BE2C (cell line): ENCODE measurements around the gene DNAH10.

Experiments used
- DNase-seq: peaks from one replicate; pipeline ENCODE4 v3.0.0-alpha.2; 2020
- H3K27me3 ChIP-seq: fragments of 250-450 bp; sonication (Bioruptor Pico); 2 replicates; pipeline ENCODE4 v1.5.1; 2020; ENCODE audit warnings: mild to moderate bottlenecking
- H3K36me3 ChIP-seq: fragments of 250-450 bp; sonication (Bioruptor Pico); 2 replicates; pipeline ENCODE4 v1.5.1; 2020; ENCODE audit warnings: mild to moderate bottlenecking
- H3K4me1 ChIP-seq: fragments of 250-450 bp; sonication (Bioruptor Pico); 2 replicates; pipeline ENCODE4 v1.5.1; 2020
- H3K4me3 ChIP-seq: 2 replicates; pipeline ENCODE4 v1.5.1; 2011; ENCODE audit warnings: low read depth, low read length
- H3K9me3 ChIP-seq: fragments of 250-450 bp; sonication (Bioruptor Pico); 2 replicates; pipeline ENCODE4 v1.5.1; 2020
- CTCF ChIP-seq: IDR thresholded peaks from 2 replicates; pipeline ENCODE4 v1.5.1; 2012; ENCODE audit warnings: mild to moderate bottlenecking, low read depth, low read length

Gene DNAH10

DNA sequence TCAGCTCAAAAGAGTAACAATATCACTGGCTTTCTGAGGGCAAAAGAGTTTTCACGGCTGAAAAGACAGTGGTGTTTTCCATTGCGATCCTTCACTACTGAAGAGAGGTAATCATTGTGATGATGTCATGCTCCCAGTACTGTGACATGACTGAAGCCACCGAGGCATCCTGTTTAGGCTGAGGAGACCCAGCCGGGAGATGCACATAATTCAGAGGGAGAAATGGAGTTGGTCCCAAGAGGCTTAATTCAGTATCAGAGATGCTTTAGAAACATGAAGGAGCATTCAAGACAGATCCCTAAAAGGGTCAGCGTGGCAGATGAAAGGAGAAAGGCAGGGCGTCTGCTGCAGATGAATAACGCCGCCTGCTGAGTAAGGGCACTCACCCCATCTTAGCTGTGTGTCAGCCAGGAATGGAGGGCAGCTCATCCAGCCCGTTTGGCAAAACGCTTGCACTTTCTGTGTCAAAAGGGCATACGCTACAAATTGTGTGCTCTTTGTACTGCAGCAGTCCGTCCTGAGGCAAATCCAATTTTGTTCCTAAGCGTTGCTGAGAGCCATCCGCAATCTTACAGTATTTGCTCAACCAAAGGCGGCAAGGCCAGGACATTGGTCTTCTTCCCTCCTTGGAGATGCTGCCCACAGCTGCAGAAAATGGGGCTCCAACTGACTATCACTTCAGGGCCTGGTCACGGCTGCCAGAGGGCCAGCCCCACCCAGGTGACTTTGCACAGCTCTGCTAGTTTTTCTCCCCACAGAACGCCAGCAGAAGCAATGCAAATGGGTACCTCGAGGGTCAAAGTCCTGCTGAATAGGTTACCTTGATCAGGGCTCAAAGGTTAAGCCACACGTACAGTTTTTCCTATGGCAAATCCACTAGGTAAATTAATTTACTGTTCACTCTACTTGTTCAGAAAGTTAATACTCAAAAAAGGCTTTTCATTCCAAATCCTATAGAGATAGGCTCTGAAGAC is 187.0 kb downstream of the DNAH10 start:
- H3K27me3 ChIP-seq = no peaks in the 10 kb centered on the region
- H3K4me3 ChIP-seq = no peak overlapping the region
- H3K36me3 ChIP-seq = no peaks in the 10 kb centered on the region
- no peaks in the 10 kb centered on the region for H3K4me1 ChIP-seq
- H3K9me3 ChIP-seq = no peaks in the 10 kb centered on the region
- DNase-seq = no peak
- no peak for TF ChIP-seq CTCF

GRCh38 chr12:123949770-123950165 is 187.7 kb downstream of the DNAH10 start:
- Histone ChIP-seq H3K9me3 (no peaks in the 10 kb centered on the region), H3K27me3 (no peaks in the 10 kb centered on the region), H3K36me3 (no peaks in the 10 kb centered on the region), H3K4me3 (no peak overlapping the region), H3K4me1 (no peaks in the 10 kb centered on the region)
- TF ChIP-seq CTCF = no peak
- DNase-seq = no peak

GRCh38 chr12:123950476-123951349 is 188.6 kb downstream of the DNAH10 start:
- H3K36me3 ChIP-seq = no peaks in the 10 kb centered on the region
- H3K9me3 ChIP-seq = no peaks in the 10 kb centered on the region
- H3K27me3 ChIP-seq = no peaks in the 10 kb centered on the region
- no peak for DNase-seq
- H3K4me3 ChIP-seq = no peak overlapping the region
- no peaks in the 10 kb centered on the region for H3K4me1 ChIP-seq
- TF ChIP-seq CTCF = no peak

DNA sequence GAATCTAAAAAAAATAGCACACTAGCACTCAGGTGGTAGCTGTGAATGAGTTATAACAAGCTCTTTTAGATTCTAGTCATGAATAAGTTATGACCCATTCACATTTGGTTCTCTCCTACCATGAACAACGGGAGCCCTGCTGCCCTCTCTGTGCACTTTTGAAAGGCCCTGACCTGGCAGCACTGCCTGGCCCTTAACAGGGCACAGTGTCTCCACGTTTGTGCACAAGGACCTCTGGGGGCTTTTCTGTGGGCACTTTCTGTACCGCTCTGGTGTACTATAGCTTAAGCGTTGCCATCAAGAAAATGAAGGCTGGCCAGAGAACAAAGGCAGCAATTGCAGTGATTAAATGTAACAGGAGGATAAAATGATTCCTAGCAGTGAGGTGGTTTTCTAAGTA is 189.4 kb downstream of the DNAH10 start:
- Histone ChIP-seq H3K9me3 (no peaks in the 10 kb centered on the region), H3K4me1 (no peaks in the 10 kb centered on the region), H3K36me3 (no peaks in the 10 kb centered on the region), H3K4me3 (no peak overlapping the region), H3K27me3 (no peaks in the 10 kb centered on the region)
- DNase-seq = no peak
- TF ChIP-seq CTCF = no peak

- TF ChIP-seq CTCF = no peak
- Histone ChIP-seq H3K4me3 (no peak overlapping the region), H3K36me3 (no peaks in the 10 kb centered on the region), H3K4me1 (no peaks in the 10 kb centered on the region), H3K9me3 (no peaks in the 10 kb centered on the region), H3K27me3 (no peaks in the 10 kb centered on the region)
- no peak for DNase-seq
Observed at GRCh38 chr12:123952037-123952436, 189.9 kb downstream of the DNAH10 start.
